HG02870 (cell line): Measurements from ENCODE around the gene GADD45B.
"Not testable (repeated sequence)": the region's sequence is repeated elsewhere in the genome, so short reads cannot be mapped to it uniquely, and the experiment has no call there.

Experiments used
- ATAC-seq: cut with Tn5 transposase; IDR thresholded peaks from one replicate; pipeline ENCODE4 v1.9.1; 2021; ENCODE audit warnings: mild to moderate bottlenecking, moderate library complexity; ENCODE audit not compliant: unreplicated experiment

Gene GADD45B

DNA sequence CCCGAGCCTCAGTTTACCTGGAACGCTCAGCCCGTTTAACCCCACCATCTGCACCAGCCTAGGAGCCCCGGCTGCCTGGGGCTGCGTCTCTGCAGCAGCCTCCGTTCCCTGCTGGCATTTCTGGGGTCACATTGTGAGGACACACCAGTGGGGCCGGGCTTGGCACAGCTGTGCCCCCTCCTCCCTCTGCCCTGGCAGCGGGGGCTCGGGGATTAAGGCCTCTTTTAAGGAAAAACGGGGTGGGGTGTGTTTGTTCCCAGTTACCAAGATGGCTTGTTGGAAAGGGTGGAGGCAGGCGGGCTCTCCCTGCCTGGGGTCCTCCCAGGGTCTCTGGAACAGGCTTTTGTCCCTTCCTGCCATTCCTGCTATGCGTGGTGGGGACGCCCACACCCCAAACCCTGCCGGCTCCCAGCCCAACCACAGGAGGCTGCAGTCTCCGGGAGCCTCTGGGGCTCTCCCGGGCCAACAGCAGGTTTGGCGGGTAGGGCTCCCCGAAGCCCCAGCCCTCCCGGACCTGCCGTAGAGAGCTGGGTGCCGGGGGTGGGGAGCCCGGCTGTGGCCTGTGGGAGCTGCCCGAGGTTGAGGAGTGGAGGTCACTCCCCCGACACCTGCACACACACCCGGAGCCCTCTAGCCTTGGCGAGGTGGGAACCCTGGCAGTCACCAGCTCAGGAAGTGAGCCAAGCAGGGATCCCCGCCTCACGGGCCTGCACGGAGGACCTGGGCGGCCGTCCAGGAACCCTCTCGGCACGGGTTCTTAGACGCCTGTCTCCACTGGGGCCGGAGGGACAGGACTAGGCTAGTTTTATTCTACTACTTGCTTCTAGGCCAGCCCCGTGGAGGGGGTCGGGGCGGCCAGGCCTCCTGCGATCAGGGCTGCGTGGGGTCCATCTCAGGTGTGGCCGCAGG lies 36.9 kb downstream of the GADD45B start:
- no peak for ATAC-seq

GRCh38 chr19:2514981-2515518 lies 39.1 kb downstream of the GADD45B start:
- no peak for ATAC-seq

DNA sequence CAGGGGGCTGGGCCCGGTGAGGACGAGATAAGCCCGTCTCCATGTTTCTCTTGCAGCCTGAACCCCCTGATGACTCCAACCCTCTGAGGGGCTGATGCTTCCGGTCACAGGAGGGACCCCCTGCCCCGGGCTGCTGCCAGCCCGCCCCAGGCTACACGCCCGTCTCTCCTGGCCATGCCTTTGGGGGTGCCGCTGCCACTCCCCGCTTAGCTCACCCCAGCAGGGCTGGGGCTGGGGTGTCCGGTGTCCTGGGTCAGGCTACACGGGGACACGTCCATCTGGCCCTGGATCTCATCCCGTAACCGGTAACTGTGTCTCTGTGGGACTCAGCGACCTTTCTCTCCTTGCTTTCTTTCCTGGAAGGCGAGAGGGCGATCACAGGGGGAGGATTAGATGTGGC lies 40.8 kb downstream of the GADD45B start:
- no peak for ATAC-seq

DNA sequence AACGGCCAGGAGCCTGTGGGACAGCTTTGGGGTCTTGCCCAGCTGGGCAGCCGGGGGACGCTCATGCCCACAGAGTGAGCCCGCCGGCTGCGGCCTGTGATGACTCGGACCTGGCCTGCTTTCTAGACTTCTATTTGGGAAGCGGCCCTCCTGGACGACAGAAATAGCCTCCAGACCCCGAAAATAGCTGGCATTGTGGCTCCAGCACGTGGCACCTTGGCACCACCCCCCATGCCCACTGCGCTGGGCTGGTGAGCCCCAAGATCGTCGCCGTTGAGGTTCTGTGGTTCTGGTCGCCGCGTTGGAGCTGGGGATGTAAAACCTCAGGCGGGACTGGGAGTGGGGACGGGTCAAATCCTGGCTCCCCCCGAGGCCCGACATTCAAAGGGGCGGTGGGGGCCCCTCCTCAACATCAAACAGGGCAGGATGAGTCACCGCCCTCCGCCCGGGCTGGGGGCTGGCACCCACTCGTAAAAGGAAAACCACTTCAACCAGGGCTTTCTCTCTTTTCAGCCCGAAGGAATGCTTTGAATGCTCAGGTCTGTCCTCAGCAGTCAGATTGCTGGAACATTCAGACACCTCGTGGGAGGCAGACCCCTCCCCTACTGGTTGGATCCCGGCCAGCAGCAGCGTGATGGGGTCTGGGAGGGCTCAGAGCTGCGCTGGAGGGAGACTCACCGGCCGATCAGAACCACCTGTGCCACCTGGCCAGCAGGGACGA lies 42.1 kb downstream of the GADD45B start:
- no peak for ATAC-seq

- ATAC-seq: not testable (repeated sequence)
Measured at GRCh38 chr19:2518856-2519255, 42.9 kb downstream of the GADD45B start.

- no peak for ATAC-seq
Measured at GRCh38 chr19:2519482-2519881, 43.6 kb downstream of the GADD45B start.

- ATAC-seq: no peak
Measured at GRCh38 chr19:2523630-2524311, 47.8 kb downstream of the GADD45B start.

DNA sequence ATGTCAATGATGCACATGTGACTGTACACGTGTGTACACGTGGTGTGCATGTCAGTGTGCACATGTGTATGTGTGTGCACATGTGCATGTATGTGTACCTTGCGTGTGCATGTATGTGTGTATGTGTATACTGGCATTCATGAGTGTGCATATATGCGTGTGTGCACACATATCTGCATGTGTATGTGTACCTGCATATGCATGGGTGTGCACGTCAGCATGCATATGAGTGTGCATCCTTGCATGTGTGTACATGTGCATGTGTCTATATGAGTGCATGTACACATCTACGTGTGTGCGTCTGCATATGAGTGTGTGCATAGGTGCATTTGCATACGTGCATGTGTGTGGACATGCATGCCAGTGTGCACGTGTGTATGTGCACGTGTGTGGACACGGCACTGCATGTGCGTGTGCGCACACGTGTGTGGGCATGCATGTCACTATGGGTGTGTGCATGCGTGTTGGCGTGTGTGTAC lies 48.5 kb downstream of the GADD45B start:
- ATAC-seq: no peak

DNA sequence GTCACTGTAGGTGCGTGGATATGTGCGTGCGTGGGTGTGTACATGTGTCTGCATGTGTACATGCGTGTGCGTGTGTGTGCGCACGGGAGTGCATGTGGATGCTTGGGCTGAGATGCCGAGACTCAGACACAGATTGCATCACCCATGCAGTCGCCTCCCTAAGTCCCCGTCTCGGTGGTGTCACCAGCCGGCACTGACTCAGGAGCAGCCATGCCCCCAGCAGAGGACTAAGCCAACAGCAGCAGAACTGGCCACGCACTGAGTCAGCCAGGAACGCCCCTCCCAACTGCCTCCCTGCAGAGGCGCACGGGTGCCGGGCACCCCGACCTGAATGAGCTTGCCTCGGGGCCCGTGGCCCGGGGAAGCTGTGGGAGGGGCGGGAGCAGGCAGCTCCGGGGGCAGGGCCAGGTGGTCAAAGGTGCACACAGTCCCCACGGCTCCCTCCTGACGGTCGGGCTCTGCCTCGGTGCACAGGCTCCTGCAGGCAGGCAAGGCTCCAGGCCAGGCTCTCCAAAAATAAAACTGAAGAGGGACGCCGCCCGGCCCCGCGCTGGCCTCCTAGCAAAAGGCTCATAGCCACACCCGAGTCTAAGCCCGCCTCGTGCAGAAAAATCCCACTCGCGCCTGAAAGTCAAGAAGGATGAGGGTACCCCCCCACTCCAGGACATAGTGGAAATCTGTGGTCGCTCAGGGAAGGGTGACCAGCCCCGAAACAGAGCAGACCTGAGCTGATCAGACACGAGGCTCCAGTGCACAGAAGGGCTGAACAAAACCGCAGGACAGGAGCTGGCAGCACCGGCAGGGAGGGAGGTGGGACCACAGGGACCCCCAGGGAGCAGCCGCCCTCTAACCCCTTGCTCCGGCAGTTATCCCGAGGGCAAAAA lies 49.2 kb downstream of the GADD45B start:
- no peak for ATAC-seq

DNA sequence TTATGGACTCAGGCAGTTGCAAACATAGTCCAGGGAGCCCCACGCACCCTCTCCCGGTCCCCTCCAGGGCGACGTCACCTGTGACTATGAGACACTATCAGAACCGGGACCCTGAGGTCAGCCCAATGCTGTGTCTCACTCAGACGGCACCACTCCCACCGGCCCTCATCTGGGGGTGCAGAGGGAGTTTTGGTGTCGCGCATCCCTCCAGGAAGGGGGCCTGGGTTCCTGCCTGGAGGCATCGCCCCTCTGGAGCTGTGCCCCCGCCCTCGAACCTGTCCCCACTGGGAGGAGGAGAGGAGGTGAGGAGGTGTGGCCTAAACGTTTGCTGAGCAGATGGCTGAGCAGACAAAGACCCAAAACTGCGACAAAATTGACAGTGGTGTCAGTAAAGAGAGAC lies 51.2 kb downstream of the GADD45B start:
- ATAC-seq: no peak

GRCh38 chr19:2527686-2528085 lies 51.8 kb downstream of the GADD45B start:
- ATAC-seq: no peak
